Loucy (cell line): ENCODE data around the gene VPS13A.

Experiments used
- H2AFZ ChIP-seq: fragments of 200-600 bp; sonication (generic); 2 replicates; pipeline ENCODE4 v1.6.0; 2016; ENCODE audit warnings: antibody characterized with exemption, mild to moderate bottlenecking, low read length, moderate library complexity
- H3F3A ChIP-seq: fragments of 200-600 bp; 2 replicates; pipeline ENCODE4 v1.6.0; 2016; ENCODE audit warnings: antibody characterized with exemption, low read depth, mild to moderate bottlenecking
- H3K27me3 ChIP-seq: fragments of 200-600 bp; sonication (generic); 2 replicates; pipeline ENCODE4 v1.6.1; 2014; ENCODE audit warnings: low read length, mild to moderate bottlenecking; ENCODE audit not compliant: insufficient read depth, poor library complexity, severe bottlenecking
- H3K36me3 ChIP-seq: fragments of 200-600 bp; sonication (generic); 2 replicates; pipeline ENCODE4 v1.6.1; 2016; ENCODE audit warnings: low read length; ENCODE audit not compliant: insufficient read depth
- H3K4me1 ChIP-seq: fragments of 200-600 bp; sonication (generic); 2 replicates; pipeline ENCODE4 v1.5.1; 2014; ENCODE audit warnings: low read length, mild to moderate bottlenecking; ENCODE audit not compliant: insufficient read depth, poor library complexity, severe bottlenecking
- H3K4me2 ChIP-seq: fragments of 200-600 bp; sonication (generic); 2 replicates; pipeline ENCODE4 v1.6.0; 2014; ENCODE audit warnings: antibody characterized with exemption, low read length, low read depth, mild to moderate bottlenecking; ENCODE audit not compliant: poor library complexity, severe bottlenecking
- H3K4me3 ChIP-seq: fragments of 200-600 bp; sonication (generic); 2 replicates; pipeline ENCODE4 v1.5.1; 2014; ENCODE audit warnings: low read length, mild to moderate bottlenecking, mixed read lengths; ENCODE audit not compliant: poor library complexity, severe bottlenecking
- H3K79me2 ChIP-seq: fragments of 200-600 bp; sonication (generic); 2 replicates; pipeline ENCODE4 v1.6.1; 2014; ENCODE audit warnings: low read length; ENCODE audit not compliant: insufficient read depth
- H3K9ac ChIP-seq: fragments of 200-600 bp; sonication (generic); 2 replicates; pipeline ENCODE4 v1.6.0; 2014; ENCODE audit warnings: mild to moderate bottlenecking, low read depth, low read length, moderate library complexity; ENCODE audit not compliant: poor library complexity, severe bottlenecking
- H3K9me2 ChIP-seq: fragments of 200-600 bp; sonication (generic); replicated peaks from 2 replicates; pipeline ENCODE4 v1.6.1; 2016; ENCODE audit warnings: low read depth, low read length, mixed read lengths
- H3K9me3 ChIP-seq: fragments of 200-600 bp; sonication (generic); 2 replicates; pipeline ENCODE4 v1.6.1; 2014; ENCODE audit warnings: mild to moderate bottlenecking, antibody characterized with exemption, low read length, low read depth; ENCODE audit not compliant: insufficient read depth
- H4K20me1 ChIP-seq: fragments of 200-600 bp; sonication (generic); 2 replicates; pipeline ENCODE4 v1.6.0; 2014; ENCODE audit warnings: antibody characterized with exemption, low read length, mild to moderate bottlenecking; ENCODE audit not compliant: insufficient read depth, poor library complexity, severe bottlenecking
- EZH2phosphoT487 ChIP-seq: fragments of 200-600 bp; IDR thresholded peaks from 2 replicates; pipeline ENCODE4 v1.6.1; 2018; ENCODE audit warnings: antibody characterized with exemption, mild to moderate bottlenecking, moderate library complexity, borderline replicate concordance
- TF ChIP-seq, protein P1 (sequence below): fragments of 200-600 bp; sonication (generic); conservative IDR thresholded peaks from 2 replicates; pipeline ENCODE4 v1.5.1; 2014; ENCODE audit warnings: mild to moderate bottlenecking, antibody characterized with exemption, low read length

Gene VPS13A

DNA sequence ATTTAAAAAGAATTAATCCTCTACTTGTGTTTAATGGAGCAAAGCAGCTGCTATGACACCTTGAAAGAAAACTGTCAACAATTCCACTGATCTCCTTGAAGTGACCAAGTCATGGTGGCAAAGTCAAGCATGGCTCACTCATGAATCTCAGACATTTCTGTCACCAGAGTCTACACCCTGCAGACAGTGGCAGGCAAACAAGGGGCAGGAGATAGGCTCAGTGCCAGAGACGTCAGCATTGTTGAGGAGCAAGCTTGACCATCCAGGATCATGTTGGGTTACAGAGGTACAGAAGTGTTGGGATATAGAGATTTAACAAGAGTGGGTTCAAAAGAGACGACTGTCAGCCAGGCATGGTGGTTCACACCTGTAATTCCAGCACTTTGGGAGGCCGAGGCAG, 16.1 kb upstream of the VPS13A start:
- no peaks in the 10 kb centered on the region for H3K36me3 ChIP-seq
- no peak overlapping the region for H3K4me2 ChIP-seq
- no peaks in the 10 kb centered on the region for H4K20me1 ChIP-seq
- no peaks in the 10 kb centered on the region for H3K9me2 ChIP-seq
- H3K79me2 ChIP-seq = no peaks in the 10 kb centered on the region
- no peak overlapping the region for H3K4me3 ChIP-seq
- 0 out of 2 replicates have a peak overlapping the region, but pooled peaks have one; percentile 49 for H2AFZ ChIP-seq
- no peak for TF ChIP-seq EZH2phosphoT487
- TF ChIP-seq, protein P1, sequence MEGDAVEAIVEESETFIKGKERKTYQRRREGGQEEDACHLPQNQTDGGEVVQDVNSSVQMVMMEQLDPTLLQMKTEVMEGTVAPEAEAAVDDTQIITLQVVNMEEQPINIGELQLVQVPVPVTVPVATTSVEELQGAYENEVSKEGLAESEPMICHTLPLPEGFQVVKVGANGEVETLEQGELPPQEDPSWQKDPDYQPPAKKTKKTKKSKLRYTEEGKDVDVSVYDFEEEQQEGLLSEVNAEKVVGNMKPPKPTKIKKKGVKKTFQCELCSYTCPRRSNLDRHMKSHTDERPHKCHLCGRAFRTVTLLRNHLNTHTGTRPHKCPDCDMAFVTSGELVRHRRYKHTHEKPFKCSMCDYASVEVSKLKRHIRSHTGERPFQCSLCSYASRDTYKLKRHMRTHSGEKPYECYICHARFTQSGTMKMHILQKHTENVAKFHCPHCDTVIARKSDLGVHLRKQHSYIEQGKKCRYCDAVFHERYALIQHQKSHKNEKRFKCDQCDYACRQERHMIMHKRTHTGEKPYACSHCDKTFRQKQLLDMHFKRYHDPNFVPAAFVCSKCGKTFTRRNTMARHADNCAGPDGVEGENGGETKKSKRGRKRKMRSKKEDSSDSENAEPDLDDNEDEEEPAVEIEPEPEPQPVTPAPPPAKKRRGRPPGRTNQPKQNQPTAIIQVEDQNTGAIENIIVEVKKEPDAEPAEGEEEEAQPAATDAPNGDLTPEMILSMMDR = no peak
- no peaks in the 10 kb centered on the region for H3K9me3 ChIP-seq
- no peaks in the 10 kb centered on the region for H3F3A ChIP-seq
- no peaks in the 10 kb centered on the region for H3K4me1 ChIP-seq
- no peaks in the 10 kb centered on the region for H3K27me3 ChIP-seq
- no peak overlapping the region for H3K9ac ChIP-seq

DNA sequence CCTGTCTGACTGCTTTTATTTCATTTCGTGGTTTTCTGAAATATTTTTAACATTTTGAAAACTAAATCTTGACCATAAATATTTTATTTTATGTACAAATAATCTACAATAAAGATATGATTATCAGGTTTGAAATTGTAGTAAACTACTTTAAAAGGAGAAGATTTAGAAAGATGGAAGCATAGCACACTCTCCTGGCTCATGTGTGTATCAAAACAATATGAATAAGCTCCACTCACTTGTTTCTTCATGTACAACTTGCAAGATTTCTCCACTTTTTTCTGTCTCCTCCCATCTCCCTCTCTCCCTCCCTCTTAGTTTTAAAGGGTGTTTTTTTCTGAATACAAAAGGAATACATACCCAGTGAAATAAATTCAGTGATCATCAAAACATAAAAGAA, 15.4 kb upstream of the VPS13A start:
- Histone ChIP-seq H3K9me2 (no peaks in the 10 kb centered on the region), H3K4me3 (no peak overlapping the region)

DNA sequence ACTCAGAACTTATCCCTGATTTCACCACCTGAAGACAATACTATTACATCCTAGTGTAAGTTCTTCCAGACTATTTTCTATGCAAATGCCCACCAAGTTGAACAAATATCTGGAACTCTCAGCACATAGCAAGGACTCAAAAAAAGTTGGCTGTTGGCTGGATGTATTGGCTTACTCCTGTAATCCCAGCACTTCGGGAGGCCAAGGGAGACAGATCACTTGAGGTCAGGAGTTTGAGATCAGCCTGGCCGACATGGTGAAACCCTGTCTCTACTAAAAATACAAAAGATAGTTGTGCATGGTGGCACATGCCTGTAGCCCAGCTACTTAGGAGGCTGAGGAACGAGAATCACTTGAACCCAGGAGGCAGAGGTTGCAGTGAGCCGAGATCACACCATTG, 15.0 kb upstream of the VPS13A start:
- Histone ChIP-seq H3K4me1 (no peaks in the 10 kb centered on the region), H3K9me2 (no peaks in the 10 kb centered on the region), H3K27me3 (no peaks in the 10 kb centered on the region), H3F3A (no peaks in the 10 kb centered on the region), H3K4me2 (no peak overlapping the region), H3K4me3 (no peak overlapping the region), H3K79me2 (no peaks in the 10 kb centered on the region), H2AFZ (no peak overlapping the region), H3K9ac (no peak overlapping the region), H4K20me1 (no peaks in the 10 kb centered on the region), H3K9me3 (no peaks in the 10 kb centered on the region), H3K36me3 (no peaks in the 10 kb centered on the region)
- TF ChIP-seq EZH2phosphoT487 = no peak
- TF ChIP-seq, protein P1 = no peak

More for the DNA sequence above, 15.4 kb upstream of the VPS13A start:
- H3K27me3 ChIP-seq = no peaks in the 10 kb centered on the region
- H3K4me2 ChIP-seq = no peak overlapping the region
- no peaks in the 10 kb centered on the region for H3K4me1 ChIP-seq
- H2AFZ ChIP-seq = no peak overlapping the region
- no peak overlapping the region for H3K9ac ChIP-seq
- H3F3A ChIP-seq = no peaks in the 10 kb centered on the region
- no peaks in the 10 kb centered on the region for H3K9me3 ChIP-seq
- no peaks in the 10 kb centered on the region for H4K20me1 ChIP-seq
- TF ChIP-seq, protein P1 = no peak; the same call in 1 of the 2 replicates
- no peaks in the 10 kb centered on the region for H3K79me2 ChIP-seq
- no peaks in the 10 kb centered on the region for H3K36me3 ChIP-seq
